Upper lobe of right lung (tissue), 1 donor: Measurements from ENCODE around the gene SMIM22. TPM values are rescaled to one million over a fixed set of nuclear protein-coding genes. Genes with fewer than 3 reads are reported as not detected.

Source experiments
- ATAC-seq: fragments of 200-7000 bp; cut with Tn5 transposase; one replicate; pipeline ENCODE4 v1.9.1; 2020; ENCODE audit warnings: mild to moderate bottlenecking, moderate library complexity
- DNase-seq: peaks from one replicate; pipeline ENCODE4 v3.0.0-alpha.2; 2020
- H3K27ac ChIP-seq: fragments of 200-600 bp; one replicate; pipeline ENCODE4 v1.8.0; 2022
- H3K27me3 ChIP-seq: fragments of 200-600 bp; one replicate; pipeline ENCODE4 v1.8.0; 2022; ENCODE audit warnings: mild to moderate bottlenecking
- H3K36me3 ChIP-seq: fragments of 200-600 bp; one replicate; pipeline ENCODE4 v1.8.0; 2022
- H3K4me1 ChIP-seq: fragments of 200-600 bp; one replicate; pipeline ENCODE4 v1.8.0; 2022
- H3K4me3 ChIP-seq: fragments of 200-600 bp; one replicate; pipeline ENCODE4 v1.8.0; 2022; ENCODE audit warnings: mild to moderate bottlenecking
- H3K9me3 ChIP-seq: fragments of 200-600 bp; one replicate; pipeline ENCODE4 v1.8.0; 2022
- intact Hi-C: fragments of 100-400 bp; cut with DNase I; formaldehyde crosslinking; loops from one replicate; pipeline ENCODE4 v1.11.0; 2022
- total RNA-seq: library from RNA; stranded (reverse); fragmentation: NEBNext Ultra II Directional; extraction: Animal tissue kit (Norgen Biotek cat#: 25700); gene quantifications from one replicate; pipeline ENCODE4 v1.2.1, GENCODE V29; 2021
- TF ChIP-seq, protein P1 (sequence below): fragments of 200-600 bp; IDR thresholded peaks from one replicate; pipeline ENCODE4 v1.8.0; 2022; ENCODE audit warnings: antibody characterized with exemption
- donor health status: DM: no; HTN: yes; CAD: no; lungs with severe emphysema.

The SMIM22 gene
- total RNA-seq, 1 donor from 2014 or later: 23.3 TPM

DNA sequence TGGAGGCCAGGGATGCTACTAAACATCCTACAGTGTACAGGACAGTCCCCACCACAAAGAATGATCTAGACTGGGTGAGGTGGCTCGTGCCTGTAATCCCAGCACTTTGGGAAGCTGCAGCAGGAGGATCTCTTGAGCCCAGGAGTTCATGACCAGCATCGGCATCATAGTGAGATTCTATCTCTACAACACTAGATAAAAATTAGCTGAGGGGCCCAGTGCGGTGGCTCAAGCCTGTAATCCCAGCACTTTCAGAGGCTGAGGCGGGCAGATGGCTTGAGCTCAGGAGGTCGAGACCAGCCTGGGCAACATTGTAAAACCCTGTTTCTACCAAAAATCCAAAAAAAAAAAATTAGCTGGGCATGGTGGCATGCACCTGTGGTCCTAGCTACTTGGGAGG, 22.8 kb upstream of the SMIM22 start:
- no peaks in the 10 kb centered on the region for H3K36me3 ChIP-seq
- no peak for ATAC-seq
- H3K4me1 ChIP-seq: peaks cover 14% of the 10 kb centered on the region
- H3K27me3 ChIP-seq: no peaks in the 10 kb centered on the region
- TF ChIP-seq, protein P1, sequence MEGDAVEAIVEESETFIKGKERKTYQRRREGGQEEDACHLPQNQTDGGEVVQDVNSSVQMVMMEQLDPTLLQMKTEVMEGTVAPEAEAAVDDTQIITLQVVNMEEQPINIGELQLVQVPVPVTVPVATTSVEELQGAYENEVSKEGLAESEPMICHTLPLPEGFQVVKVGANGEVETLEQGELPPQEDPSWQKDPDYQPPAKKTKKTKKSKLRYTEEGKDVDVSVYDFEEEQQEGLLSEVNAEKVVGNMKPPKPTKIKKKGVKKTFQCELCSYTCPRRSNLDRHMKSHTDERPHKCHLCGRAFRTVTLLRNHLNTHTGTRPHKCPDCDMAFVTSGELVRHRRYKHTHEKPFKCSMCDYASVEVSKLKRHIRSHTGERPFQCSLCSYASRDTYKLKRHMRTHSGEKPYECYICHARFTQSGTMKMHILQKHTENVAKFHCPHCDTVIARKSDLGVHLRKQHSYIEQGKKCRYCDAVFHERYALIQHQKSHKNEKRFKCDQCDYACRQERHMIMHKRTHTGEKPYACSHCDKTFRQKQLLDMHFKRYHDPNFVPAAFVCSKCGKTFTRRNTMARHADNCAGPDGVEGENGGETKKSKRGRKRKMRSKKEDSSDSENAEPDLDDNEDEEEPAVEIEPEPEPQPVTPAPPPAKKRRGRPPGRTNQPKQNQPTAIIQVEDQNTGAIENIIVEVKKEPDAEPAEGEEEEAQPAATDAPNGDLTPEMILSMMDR: no peak
- H3K27ac ChIP-seq: no peak overlapping the region
- intact Hi-C loops: no loop called here
- DNase-seq: no peak
- no peak overlapping the region for H3K4me3 ChIP-seq
- no peaks in the 10 kb centered on the region for H3K9me3 ChIP-seq

DNA sequence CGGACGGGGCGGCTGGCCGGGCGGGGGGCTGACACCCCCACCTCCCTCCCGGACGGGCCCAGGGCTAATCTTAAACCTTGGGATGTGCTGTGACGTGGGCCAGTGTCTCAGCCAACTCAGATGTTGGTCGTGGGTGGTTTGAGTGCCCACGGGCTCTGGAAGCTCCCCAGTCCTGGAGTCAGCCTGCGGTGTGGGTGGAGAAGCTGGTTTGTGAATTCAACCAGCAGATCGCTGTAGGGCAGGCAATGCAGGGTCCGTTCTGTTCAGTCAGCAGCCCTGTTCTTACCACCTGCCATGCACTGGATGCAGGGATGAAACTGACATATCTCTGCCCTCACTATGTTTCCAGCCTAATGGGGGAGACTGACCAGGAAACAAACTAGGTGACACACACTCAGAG, 20.2 kb upstream of the SMIM22 start:
- no peaks in the 10 kb centered on the region for H3K9me3 ChIP-seq
- ATAC-seq: no peak
- TF ChIP-seq, protein P1: no peak
- H3K4me1 ChIP-seq: no peaks in the 10 kb centered on the region
- H3K27me3 ChIP-seq: no peaks in the 10 kb centered on the region
- intact Hi-C loops: no loop called here
- H3K4me3 ChIP-seq: no peak overlapping the region
- no peak overlapping the region for H3K27ac ChIP-seq
- H3K36me3 ChIP-seq: no peaks in the 10 kb centered on the region
- DNase-seq: no peak

DNA sequence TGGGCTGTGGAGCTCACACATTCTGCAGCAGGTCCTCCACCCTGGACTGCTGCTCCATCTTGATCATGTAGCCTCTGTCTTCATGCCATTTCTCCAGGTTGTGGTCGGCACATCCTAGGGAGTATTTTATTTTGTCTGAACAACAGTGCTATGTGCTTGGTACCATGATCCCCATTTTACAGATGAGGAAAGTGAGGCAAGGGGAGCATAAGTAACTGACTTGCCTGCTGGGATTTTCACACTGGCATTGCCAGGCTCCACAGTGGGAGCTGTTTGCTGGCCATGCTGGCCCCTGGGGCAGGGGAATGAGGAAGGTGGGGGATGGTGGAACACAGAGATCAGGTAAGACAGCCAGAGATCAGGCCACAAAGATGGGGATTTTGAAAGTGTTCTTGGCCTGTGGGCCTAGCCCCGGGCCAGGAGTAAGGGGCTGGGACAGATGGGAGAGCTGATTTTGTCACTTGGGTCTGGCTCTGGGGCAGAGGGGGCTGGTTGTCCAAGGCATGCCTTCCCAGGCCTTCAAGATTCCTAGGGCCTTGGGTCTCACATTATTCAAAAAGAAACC, 18.9 kb upstream of the SMIM22 start:
- TF ChIP-seq, protein P1: no peak

DNA sequence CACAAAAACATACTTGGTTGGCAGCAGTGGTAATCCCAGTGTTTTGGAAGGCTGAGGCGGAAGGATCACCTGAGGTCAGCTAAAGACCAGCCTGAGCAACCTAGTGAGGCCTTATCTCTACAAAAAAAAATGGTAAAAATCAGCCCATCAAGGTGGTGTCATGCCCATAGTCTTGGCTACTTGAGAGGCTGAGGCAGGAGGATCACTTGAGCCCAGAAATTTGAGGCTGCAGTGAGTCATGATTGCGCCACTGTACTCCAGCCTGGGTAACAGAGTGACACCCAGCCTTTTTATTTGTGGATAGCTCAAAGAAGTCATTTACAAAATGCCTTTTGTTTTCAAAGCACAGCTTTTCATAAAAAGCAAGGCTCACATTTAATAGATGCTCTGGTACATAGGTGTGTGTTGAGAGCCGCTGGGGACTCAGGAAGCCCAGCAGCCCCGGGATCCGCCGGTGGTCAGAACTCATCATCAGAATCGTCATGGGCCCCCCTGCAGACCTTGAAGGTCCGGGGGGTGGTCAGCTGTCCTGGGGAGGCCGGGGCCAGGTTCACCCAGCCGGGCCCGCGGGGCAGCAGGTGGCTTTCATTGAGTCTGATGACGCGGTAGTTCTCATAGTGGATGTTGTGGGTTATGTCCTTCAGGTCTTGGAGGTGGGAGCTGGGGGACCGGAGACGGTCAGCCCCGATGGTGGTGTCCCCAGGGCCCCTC, 17.7 kb upstream of the SMIM22 start:
- ATAC-seq (no peak), DNase-seq (no peak)
- TF ChIP-seq, protein P1: no peak
- intact Hi-C loops: no loop called here
- Histone ChIP-seq H3K36me3 (no peaks in the 10 kb centered on the region), H3K4me1 (no peaks in the 10 kb centered on the region), H3K27ac (no peak overlapping the region), H3K27me3 (no peaks in the 10 kb centered on the region), H3K4me3 (no peak overlapping the region), H3K9me3 (no peaks in the 10 kb centered on the region)

More for the DNA sequence above, 18.9 kb upstream of the SMIM22 start:
- H3K36me3 ChIP-seq: no peaks in the 10 kb centered on the region
- no peaks in the 10 kb centered on the region for H3K27me3 ChIP-seq
- ATAC-seq (no peak), DNase-seq (no peak)
- no peak overlapping the region for H3K4me3 ChIP-seq
- H3K4me1 ChIP-seq: no peaks in the 10 kb centered on the region
- intact Hi-C loops: no loop called here
- no peak overlapping the region for H3K27ac ChIP-seq
- no peaks in the 10 kb centered on the region for H3K9me3 ChIP-seq

DNA sequence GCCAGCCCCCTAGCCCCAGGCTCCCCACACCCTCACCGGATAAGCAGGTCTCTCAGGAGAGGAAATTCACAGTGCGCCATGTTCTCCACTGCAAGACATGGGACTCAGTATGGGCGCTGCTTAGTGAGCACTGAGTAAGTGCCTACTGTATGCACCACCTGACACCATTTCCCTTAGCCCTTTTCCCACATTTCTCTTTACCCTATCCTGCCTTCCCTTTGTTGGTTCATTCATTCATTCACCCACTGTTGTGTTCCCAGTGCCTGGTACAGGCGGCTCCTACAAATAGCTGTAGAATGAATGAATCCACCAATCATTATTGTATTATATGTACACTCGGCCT, 17.1 kb upstream of the SMIM22 start:
- Histone ChIP-seq H3K27me3 (no peaks in the 10 kb centered on the region), H3K9me3 (no peaks in the 10 kb centered on the region), H3K27ac (no peak overlapping the region), H3K4me3 (no peak overlapping the region), H3K4me1 (no peaks in the 10 kb centered on the region), H3K36me3 (no peaks in the 10 kb centered on the region)
- TF ChIP-seq, protein P1: no peak
- intact Hi-C loops: no loop called here
- DNase-seq (no peak), ATAC-seq (no peak)
